GM10248 (cell line): ENCODE data around the gene PNN.
"Not testable (repeated sequence)": the region's sequence is repeated elsewhere in the genome, so short reads cannot be mapped to it uniquely, and the experiment has no call there.

Experiments used
- CTCF ChIA-PET: fragments of 300-600 bp; sonication (Branson Sonifier 250); formaldehyde crosslinking; extraction: SDS; loops from one replicate; lab custom pipeline; 2021; ENCODE audit warnings: antibody characterized with exemption; lab: Yijun Ruan, JAX
- POLR2A ChIA-PET: fragments of 350-650 bp; sonication (Branson Sonifier 250); formaldehyde crosslinking; extraction: SDS; loops from one replicate; lab custom pipeline; 2020; ENCODE audit warnings: antibody characterized with exemption; lab: Yijun Ruan, JAX
- DNase-seq: peaks from one replicate; pipeline ENCODE4 v3.0.0; 2012; ENCODE audit errors: extremely low spot score
- TF ChIP-seq, protein P1 (sequence below): IDR thresholded peaks from 2 replicates; pipeline ENCODE4 v1.5.1; 2012; ENCODE audit warnings: mild to moderate bottlenecking, low read depth; ENCODE audit errors: extremely low read depth, missing control alignments, control extremely low read depth

The PNN gene

DNA sequence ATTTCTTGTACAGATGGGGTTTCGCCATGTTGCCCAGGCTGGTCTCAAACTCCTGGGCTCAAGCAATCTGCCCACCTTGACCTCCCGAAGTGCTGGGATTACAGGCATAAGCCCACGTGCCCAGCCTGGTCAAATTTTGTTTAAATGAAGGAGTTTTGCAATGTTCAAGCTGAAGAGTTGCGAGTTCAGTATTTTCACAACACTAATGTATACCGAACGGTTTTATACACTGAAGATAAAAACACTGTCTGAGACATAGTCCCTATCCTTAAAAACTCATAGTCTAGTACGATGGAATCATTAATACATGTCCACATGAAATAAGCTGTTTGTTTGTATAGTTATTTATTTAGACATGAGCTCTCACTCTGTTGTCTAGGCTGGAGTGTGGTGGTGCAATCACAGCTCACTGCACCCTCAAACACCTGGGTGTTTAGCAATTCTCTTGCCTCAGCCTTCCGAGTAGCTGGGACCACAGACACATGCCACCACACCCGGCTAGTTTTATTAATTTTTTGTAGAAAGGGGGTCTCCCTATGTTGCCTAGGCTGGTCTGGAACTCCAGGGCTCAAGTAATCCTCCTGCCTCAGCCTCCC, 20.4 kb upstream of the PNN start:
- TF ChIP-seq, protein P1, sequence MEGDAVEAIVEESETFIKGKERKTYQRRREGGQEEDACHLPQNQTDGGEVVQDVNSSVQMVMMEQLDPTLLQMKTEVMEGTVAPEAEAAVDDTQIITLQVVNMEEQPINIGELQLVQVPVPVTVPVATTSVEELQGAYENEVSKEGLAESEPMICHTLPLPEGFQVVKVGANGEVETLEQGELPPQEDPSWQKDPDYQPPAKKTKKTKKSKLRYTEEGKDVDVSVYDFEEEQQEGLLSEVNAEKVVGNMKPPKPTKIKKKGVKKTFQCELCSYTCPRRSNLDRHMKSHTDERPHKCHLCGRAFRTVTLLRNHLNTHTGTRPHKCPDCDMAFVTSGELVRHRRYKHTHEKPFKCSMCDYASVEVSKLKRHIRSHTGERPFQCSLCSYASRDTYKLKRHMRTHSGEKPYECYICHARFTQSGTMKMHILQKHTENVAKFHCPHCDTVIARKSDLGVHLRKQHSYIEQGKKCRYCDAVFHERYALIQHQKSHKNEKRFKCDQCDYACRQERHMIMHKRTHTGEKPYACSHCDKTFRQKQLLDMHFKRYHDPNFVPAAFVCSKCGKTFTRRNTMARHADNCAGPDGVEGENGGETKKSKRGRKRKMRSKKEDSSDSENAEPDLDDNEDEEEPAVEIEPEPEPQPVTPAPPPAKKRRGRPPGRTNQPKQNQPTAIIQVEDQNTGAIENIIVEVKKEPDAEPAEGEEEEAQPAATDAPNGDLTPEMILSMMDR = no peak
- ChIA-PET CTCF (no interaction called here), POLR2A (no interaction called here)
- DNase-seq = no peak

DNA sequence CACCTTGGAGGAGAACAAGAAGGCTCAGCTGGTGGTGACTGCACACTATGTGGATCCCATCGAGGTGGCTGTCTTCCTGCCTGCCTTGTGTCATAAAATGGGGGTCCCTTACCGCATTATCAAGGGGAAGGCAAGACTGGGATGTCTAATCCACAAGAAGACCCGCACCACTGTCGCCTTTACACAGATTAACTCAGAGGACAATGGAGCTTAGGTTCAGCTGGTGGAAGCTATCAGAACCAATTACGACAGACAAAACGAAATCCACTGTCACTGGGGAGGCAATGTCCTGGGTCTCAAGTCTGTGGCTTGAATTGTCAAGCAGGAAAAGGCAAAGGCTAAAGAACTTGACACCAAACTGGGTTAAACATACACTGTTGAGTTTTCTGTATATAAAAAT, 17.6 kb upstream of the PNN start:
- ChIA-PET POLR2A (no interaction called here), CTCF (interaction anchor here (1.5 kb wide), 1 partner anchor 8 kb away, joined by 5 read pairs; no protein-coding TSS in a partner anchor)
- DNase-seq = no peak
- TF ChIP-seq, protein P1 = no peak

DNA sequence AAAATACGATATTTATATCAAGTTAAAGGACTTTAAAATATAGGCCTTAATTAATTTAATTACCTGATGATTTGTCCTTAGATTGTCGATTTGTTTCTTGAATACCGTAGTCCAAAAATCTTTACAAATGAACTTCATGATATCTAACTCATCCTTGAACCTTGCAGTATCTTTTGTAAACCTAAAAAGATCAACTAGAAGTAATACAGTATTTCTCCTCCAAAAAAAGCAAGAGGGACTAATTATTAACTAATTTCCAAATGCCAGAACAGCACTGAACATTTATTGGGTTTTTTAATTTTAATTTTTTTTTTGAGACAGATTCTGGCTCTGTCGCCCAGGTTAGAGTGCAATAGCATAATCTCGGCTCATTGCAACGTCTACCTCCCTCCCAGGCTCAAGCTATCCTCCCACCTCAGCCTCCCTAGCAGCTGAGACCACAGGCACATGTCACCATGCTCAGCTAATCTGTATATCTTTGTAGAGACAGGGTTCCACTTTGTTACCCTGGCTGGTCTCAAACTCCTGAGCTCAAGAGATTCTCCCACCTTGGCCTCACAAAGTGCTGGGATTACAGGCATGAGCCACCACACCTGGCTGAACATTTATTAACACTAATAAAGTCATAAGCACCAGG, 16.7 kb upstream of the PNN start:
- CTCF ChIA-PET = interaction anchor here (1.5 kb wide), 1 partner anchor 9 kb away, joined by 5 read pairs; no protein-coding TSS in a partner anchor
- DNase-seq = no peak
- POLR2A ChIA-PET = no interaction called here
- TF ChIP-seq, protein P1 = no peak

DNA sequence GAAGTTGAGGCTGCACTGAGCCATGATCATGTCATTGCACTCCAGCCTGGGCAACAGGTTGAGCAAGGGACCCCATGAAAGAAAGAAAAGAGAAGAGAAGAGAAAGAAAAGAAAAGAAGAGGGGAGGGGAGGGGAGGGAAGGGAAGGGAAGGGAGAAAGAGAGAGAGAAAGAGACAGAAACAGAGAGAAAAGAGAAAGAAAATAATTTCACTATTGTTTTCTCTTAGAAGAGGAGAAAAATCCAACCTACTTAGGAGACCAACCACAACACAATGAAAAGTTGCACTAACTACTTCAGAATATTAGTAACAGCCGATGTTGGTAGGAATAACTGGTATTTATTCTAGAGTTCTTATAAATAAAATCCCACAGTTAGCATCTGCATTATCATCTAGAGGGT, 14.6 kb upstream of the PNN start:
- ChIA-PET CTCF (interaction anchor here (1.9 to 3.0 kb wide), 2 partner anchors 9 to 10 kb away, joined by 7 to 13 read pairs; partner anchors contain the start of gene TRAPPC6B), POLR2A (interaction anchor here (0.6 kb wide), 1 partner anchor 10 kb away, joined by 5 read pairs; no protein-coding TSS in a partner anchor)
- DNase-seq = no peak
- TF ChIP-seq, protein P1 = no peak

DNA sequence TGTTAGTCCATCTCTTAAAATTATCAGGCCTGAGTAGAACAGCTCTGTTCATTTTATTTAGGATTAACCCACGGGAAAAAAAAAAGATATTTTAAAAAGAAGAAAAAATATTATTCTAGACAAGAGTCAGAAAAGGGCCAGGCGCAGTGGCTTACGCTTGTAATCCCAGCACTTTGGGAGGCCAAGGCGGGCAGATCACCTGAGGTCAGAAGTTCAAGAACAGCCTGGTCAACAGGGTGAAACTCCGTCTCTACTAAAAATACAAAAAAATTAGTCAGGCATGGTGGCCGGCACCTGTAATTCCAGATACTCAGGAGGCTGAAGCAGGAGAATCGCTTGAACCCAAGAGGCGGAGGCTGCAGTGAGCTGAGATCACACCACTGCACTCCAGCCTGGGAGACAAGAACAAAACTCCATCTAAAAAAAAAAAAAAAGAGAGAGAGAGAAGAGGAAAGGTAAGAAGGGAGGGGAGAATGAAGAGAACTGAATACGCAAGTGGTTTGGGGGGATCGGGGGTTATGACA, 7.2 kb upstream of the PNN start:
- CTCF ChIA-PET, POLR2A ChIA-PET, DNase-seq: not testable (repeated sequence)

DNA sequence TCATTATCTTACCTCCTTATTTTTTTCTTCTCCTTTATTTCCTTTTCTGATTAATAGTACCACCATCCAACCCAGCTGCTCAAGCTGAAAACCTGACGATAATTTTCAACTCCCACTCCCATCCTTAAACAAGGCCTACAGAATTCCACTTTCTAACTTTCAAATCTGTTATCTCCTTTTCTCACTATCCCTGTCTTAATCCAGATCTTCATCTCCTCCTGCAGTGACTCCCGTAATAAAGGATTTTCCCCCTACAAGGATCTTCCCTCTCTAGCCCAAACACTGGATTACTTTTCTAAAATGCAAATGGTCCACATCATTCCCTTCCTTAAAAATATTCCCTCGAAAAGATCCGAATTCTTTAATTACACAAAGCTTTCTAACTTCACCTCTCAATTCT, 6.5 kb upstream of the PNN start:
- no peak for DNase-seq
- TF ChIP-seq, protein P1 = no peak
- POLR2A ChIA-PET = no interaction called here

DNA sequence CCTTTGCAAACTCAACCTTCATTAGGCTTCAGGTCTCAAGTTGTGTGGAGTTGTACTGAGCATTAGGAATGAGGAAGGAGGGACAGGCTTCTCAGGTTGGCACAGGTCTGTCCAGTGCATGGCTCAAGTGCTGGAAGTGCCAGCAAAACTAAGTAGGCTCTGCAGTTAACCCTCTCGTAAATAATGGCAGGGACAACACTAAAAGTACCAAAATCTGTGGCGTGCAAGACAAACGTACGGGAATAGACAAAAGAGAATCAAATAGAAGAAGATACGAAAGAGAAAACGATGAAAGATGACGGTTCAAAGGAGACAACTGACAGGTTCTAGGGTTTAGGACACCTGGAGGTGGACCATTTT, 5.5 kb upstream of the PNN start:
- ChIA-PET POLR2A (interaction anchor here (0.5 to 1.3 kb wide), 4 partner anchors 9 to 60 kb away, joined by 3 to 5 read pairs (median 4); partner anchors contain the start of gene GEMIN2), CTCF (interaction anchor here (1.1 to 1.4 kb wide), 5 partner anchors 9 to 257 kb away, joined by 3 to 7 read pairs (median 3); no protein-coding TSS in a partner anchor)
- DNase-seq = no peak
- TF ChIP-seq, protein P1 = no peak

More for the DNA sequence above, 6.5 kb upstream of the PNN start:
- CTCF ChIA-PET = no interaction called here
